ENCODE data around the gene CST9.

GRCh38 chr20:23607497-23608245 lies 2.0 kb upstream of the CST9 start:
- TF ChIP-seq POLR2A (IDR thresholded peaks at IDR 0.05; ENCODE audit: low read depth, low read length) = no peak
- TF ChIP-seq, protein P1, sequence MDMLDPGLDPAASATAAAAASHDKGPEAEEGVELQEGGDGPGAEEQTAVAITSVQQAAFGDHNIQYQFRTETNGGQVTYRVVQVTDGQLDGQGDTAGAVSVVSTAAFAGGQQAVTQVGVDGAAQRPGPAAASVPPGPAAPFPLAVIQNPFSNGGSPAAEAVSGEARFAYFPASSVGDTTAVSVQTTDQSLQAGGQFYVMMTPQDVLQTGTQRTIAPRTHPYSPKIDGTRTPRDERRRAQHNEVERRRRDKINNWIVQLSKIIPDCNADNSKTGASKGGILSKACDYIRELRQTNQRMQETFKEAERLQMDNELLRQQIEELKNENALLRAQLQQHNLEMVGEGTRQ (IDR thresholded peaks at IDR 0.05; ENCODE audit: borderline replicate concordance, low read depth, low read length) = no peak
